T1000 (cell line): Measurements from ENCODE around the gene FOXN1.
A peak's percentile ranks its signal among the peaks of the same experiment; 100 is the strongest.

Experiments used
- DNase-seq: peaks from one replicate; lab custom pipeline; 2025; ENCODE audit warnings: mixed read lengths; lab: John Stamatoyannopoulos, UW

Gene FOXN1

DNA sequence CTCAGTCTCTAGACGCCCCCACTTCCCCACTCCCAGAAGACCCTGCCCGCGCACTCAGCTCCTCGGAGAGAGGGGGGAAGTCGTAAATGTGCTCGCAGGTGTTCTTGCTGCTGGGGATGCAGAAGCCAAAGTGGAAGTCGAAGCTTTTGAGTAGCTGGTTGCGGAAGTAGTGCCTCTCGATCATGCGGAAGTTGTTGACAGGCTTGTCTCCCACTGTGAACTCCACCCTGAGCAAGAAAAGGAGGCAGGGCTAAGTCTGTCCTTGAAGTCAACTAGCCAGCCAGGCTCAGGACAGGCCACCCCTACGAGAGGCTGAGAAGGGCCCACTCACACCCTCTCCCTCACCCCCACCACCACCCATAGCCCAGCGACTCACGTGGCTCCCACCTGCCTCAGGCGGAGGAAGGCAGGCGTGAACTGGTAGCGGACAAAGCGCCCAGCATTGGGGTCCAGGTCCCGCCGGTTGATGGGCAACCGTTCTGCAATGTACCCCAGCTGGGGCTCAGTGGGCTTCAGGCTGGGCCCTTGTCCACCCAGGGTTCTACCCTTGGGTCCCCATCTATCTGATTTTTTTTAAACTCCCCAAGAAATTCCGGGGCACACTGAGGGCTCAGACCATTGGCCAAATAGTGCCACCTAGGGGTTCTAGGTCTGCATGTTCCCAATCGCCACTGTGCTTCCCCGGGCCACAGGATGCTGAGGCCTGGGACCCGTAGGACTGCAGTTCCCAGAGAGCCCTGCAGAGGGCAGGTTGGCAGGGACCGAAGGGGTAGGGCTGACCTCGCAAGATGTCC, 41.7 kb downstream of the FOXN1 start:
- peak; percentile 21 for DNase-seq

DNA sequence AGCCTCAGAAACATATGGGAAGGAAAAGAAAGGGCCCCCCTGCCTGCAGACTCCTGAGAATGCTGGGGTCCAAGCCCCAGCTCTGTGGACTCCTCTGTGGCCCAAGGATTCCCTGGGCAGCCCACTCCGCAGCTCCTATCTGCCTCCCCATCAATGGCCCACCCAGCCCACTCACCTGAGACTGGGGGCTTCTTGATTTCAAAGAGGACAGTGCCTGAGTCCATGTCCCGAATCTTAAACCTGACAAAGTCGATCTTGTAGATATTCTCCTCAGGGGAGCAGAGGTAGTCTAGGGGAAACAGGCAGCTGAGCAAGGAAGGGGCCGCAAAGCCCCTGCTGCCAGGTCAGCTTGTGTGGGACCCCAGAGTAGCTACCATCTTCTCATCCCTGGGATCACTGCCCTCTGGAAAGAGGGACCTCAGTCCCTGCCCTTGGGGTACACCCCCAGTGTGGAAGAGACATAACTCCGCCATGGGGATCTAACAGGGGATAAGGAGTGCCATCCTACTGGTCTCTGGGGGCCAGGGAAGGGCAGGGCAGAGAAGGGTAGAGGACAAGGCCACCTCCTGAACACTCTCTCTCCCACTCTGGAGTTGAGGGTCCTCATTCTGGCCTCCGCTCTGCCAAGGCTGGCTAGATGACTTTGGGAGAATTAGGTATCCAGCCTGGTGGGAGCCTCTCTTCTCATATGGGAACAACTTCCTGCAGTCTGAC, 42.4 kb downstream of the FOXN1 start:
- DNase-seq: no peak

DNA sequence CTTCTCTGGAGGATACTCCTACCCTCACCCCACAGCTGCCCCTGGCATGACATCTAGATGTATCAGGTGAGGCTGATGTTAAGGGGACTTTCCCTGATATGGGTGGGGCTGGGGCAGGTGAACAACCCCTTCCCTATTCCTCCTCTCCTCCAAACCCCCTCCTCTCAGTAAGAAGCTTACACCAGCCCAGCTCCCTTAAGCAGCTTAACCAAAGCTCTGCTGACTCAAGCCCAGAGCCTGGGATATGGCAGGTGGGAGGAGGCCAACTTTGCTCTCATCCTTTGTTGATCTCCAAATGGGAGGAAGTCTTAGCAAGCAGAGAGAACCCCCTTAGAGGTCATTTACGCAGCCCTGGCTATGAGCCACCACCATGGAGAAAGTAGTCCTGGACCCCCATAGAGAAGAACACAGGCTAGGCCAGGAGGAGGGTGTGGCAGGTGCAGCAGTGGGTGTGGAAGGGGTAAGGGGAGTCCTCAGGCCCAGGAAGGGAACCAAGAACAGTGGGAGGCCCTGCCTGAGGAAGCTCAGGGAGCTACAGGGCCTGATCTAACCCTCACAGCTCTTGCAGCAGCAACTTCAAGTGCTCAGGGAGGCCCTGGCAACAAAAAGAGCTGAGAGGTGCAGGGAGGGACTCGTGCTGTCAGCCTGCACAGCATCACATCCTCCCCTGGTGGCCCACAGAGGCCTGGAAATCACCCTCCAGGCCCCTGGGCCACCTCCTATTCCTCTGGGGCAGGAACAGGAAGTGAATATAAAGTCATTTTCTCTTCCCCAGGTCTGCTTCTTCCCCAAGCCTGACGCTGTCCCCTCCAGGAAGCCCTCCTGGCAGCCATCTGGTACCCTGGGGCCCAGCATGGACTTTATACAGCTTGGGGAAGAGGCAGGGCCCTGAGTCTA, 43.3 kb downstream of the FOXN1 start:
- no peak for DNase-seq

DNA sequence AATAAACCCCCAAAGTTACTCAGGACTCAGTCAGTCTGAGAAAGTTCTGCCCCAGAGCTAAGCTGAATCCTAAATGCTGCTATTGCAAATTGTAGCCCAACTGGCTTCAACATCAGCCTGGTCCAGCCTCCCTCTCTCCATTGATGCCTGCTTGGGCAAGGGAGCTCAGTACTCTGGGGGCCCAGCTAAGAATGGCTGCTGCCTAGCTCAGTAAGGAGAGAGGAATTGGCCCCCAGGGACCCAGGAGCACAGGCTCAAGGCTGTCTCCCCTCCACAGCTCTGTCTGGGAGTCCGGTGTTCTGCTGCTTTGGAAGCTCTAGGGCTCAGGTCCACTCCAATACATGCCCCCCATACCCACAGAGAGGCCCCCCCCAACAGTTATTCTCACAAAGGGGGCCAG, 44.7 kb downstream of the FOXN1 start:
- no peak for DNase-seq

DNA sequence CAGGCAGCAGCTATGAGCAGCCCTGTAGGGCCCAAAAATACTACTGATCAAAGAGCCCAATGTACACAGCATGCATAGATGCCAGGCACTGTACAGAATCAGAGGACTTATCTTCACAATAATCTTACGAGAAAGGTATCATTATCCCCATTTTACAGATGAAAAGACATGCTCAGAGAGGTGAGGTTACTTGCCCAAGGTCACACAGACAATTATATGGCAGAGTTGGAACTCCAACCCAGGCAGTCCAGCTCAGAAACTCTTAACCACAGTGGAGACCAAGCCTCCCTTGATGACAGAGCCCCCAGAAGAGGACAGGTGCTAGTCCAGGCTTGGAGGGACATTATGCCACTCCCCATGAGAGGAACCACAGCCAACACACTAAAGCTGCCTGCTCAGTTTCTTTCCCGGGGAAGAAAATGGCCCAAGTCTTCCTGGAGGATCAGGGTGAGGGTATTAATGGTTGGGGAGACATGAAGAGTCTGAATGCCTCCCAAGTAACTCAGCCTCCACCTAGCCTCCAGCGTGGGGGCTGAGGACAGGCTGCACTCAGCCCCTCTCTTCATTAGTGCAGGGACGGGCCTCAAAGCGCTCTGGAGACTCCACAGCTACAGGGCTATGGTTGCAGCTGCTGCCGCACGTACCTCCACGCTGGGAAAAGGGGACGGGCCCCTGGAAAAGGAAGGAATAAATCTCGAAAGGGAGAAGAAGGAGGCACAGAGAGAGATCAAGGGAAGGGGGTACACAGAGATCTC, 45.5 kb downstream of the FOXN1 start:
- DNase-seq: no peak

DNA sequence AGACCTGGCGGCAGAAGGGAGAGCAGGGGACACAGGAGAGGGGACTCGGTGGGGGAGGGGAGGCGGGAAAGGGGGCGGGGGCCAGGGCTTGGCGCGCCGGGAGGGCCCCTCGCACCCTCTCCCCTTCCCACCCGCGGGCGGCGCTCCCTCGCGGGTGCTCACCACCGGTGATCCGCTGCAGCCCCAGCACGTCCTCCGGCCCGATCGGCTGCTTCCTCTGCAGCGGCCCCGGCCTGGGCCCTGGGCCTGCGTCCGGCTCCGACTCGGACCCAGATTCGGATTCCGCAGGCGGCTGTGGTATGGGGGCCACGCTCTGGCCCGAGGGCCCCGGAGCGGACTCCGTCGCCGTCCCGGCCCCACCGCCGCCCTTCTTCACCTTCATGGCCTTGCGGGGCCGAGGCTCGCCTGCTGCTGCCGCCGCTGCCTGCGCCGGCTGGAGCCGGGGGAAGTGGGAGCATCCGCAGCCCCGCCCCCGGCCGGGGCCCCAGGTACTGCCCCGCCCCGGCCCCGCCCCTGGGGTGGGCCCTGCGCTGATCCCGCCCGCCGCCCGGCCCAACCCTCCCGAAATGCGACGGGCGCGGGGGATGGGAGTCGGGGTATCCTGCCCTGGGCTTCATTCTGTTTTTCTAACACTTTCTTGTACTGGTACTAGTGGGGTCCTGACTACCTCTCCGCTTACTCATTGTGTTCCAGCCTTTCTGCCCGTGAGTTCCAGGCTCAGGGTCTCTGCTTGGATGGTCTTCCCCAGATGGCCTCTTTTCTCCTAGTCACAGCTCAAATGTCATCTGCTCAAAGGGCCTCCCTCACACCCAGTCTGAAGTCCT, 46.2 kb downstream of the FOXN1 start, which contains the start of gene UNC119:
Gene UNC119, minus strand, starts transcription at position 449 of the 824 bp plus-strand sequence. Its CDS starts 67 bp downstream, at position 382.
- DNase-seq: peak; percentile 59

DNA sequence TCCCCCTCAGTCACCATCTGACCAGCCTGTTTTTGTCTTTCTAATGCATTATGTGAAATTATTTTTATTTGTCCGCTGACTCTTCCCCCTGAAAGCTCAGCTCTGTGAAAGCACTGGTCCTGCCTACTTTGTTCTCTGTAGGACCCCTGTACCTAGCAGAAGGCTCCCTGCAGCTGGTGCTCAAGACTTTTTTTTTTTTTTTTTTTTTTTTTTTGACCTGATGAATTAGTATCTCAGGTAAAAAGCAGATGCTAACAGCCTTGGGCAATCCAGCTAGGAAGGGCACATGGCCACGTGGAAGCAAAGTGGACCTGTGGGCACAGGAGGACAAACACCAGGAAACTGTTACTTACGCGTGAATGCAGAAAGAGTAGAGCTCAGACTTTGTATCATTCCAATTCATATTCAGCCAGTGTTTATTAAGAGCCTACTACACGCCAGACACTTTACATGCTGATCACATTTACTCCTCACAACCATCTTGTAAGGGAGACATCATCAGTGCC, 46.9 kb downstream of the FOXN1 start:
- DNase-seq: no peak

DNA sequence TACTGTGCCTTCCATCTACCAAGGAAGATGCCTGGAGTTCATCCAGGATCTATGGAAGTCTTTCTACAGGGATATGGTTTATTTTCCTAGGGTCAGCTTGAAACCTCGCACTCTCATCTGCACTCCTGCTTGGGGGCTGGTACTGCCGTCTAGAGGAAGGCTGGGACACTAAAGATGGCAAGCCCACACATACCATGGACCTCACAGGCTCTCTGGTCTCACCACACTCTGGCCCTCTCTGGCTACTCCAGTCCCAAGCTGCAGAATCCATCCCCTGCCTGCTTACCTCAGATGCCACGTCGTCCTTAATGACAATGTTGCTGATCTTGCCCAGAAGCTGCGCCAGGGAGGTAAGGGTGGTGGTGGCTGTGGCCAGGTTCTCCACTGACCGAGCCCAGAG, 48.4 kb downstream of the FOXN1 start:
- no peak for DNase-seq

DNA sequence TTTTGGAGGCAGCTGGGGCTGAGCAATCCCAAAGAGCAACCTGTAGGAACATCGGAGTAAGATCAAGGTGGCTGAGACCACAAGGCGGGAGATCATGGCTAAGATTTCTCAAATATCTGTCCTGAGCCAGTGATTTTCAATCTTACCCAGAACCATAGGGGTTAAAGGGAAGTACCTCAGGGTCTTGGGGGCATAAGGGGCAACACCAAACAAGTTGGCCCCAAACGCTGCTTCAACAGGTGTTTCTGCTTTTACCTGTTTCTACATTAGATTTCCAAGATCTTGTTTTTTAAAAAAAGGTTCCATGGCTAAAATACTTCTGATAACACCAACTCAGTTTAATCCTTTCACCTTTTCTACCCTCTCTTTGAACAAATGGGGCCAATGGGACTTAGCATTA, 48.9 kb downstream of the FOXN1 start:
- no peak for DNase-seq

DNA sequence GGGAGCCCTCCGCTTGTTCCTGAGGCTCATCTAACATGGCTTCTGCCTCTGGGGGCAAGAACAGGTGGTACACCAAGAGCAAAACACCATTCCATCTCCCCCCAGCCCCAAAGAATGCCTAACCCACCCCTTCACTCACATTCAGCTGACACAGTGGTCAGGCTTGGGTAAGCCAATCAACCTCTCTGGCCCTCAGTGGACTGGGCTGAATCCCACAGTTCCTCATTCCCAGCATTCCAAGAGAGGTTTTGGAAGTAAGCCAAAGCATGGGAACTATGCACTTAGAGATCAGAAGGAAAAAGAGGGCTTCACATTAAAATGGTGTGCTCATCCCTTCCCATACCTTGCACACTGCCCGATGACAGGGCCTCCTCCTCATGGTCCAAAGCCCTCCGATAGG, 57.3 kb downstream of the FOXN1 start:
- no peak for DNase-seq

DNA sequence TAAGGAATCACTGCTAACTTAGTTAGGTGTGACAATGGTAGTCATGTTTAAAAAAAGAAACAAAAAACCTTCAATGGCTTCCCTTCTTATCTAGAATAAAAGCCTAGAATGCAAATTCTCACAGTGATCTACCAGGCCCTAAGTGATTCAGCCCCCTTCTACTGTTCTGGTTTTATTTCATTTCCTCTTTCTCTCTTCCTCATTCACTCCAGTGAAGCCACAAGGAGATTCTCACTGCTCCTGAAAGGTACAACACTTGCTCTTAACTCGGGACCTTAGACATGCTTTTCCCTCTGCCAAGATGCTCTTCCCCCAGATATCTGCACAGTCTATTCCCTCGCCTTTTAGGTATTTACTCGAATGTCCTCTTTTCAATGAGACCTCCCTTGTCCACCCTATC, 61.5 kb downstream of the FOXN1 start:
- DNase-seq: no peak

DNA sequence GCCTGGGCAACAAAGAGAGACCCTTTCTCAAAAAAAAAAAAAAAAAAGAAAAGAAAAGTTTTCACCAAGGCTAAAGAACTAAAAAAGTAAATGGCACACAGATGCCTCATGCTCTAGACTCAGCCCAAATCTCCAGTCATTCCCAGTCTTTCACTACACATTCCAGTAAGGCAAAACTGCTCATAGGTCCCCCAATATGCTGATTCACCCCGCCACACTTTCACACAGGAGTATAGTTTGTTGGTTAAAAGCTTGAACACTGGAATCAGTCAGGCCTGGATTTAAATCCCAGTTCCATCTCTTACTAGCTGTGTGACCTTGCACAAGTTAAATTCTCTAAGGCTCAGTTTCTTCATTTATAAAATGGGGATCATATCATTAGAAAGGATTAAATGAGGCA, 63.3 kb downstream of the FOXN1 start:
- DNase-seq: no peak

DNA sequence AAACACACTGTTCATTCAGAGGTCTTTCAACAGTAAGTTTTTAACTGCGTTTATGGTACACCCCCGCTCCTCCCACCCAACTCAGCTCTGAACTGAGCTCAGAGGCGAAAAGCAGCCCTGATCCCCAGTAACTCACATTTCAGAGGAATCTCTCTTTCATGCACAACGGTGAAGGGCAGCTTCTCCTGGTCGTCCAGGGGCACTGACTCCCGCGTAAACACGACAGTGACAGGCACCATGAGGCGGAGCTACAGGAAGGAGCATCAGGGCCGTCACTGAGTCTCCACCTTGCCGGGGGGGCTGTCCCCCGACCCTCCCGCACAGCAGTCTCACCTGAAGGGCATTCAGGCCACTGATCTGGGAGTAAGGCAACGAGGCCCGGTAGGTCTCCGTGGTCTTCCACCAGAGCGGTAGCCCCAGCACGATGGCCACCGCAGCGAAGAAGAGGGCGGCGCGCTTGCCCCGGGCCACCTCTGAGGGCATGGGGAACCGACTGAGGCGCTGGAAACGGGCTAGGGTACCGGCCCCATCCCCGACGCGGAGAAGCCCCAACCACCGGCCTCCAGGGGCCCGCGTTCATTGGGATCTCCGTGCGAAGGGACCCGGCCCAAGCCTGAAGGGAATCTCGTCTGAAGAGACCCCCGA, 64.7 kb downstream of the FOXN1 start:
- no peak for DNase-seq

DNA sequence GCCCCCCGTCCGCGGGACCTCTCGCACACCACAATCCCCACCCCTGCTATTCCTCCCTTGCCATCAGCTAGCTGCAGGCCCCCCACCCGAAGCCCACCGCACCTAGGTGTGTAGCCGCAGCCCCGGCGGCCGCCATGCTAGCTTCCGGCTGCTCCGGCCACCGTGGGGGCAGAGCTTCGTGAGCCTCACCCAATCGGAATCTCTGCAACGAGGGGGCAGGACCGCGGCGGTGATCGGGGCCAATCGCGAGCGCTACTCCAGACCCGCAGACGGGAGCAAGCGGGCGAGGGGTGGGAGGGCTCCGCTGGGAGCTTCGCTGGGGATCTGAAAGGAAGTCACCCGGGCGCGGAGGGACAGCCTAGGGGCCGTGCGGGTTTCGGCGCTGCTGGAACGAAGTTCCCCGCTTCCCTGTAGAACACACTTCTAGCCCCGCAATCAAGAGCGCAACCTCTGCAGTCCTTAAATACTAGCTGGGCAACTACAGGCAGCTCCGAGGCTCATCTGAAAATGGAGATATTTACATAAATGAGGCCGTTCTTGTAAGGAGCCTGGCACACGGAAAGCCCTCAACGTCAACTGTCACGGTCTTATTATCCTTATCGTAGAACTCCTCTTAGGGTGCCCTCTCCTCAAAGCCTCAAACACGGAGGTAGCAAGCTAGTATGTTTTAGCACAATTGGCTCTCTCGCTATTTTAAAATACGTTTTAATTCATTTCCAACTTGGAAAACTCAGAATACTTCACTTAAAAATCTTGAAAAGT, 65.4 kb downstream of the FOXN1 start, which contains the start of gene PIGS:
Gene PIGS, minus strand, starts transcription at position 164 of the 762 bp plus-strand sequence. Its CDS starts 28 bp downstream, at position 136.
- peak; percentile 90 for DNase-seq

DNA sequence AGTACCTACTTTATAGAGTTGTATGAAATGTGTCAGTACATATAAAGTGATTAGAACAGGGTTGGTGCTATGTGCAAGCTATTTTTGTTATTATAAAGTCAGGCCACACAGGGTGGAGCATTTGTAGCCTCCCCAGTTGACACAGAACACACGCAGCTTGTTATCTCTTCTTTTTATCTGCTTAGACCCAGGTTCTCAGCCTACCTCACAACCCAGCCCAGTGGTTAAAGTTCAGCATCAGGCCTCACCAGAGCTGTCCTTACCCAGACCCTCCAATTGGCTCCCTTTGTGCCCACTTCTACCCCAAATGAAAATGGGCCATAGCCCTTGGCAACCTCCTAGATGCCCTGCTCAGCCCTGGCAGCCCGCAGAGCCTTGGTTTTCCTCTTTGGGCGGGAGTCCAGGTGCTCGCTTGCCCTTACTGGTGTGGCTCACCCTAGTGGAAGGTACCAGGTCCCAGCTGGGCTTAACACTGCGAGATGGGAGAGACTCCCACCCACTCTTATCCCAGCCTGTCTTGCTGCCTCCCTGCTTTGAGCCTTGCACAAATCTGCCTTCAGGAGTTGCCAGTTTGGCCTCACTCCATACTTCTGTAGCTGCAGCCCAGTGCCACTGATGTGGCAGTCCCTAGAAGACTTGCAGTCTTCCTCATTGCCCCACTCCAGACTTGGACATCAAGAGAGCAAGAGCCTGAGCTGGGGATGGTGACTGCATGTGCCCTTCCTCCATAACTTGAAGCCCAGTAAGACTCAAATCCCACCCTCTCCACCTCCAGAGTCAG, 66.3 kb downstream of the FOXN1 start:
- no peak for DNase-seq

DNA sequence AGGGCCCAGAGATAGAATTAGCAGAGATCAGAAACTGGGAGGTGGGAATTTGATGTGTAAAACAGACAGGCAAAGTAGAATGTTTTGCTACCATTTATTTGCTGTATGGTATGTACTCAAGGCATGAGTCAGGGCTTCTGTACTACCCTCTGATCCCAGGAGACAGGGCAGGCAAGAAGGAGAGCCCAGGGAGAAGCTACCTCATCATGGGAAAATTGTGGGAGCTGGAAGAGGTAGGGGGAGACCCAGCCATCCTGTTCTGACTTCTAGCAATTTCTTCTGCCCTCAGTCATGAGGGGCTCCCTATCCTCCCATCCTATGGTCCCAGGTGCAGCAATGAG, 66.9 kb downstream of the FOXN1 start:
- no peak for DNase-seq

DNA sequence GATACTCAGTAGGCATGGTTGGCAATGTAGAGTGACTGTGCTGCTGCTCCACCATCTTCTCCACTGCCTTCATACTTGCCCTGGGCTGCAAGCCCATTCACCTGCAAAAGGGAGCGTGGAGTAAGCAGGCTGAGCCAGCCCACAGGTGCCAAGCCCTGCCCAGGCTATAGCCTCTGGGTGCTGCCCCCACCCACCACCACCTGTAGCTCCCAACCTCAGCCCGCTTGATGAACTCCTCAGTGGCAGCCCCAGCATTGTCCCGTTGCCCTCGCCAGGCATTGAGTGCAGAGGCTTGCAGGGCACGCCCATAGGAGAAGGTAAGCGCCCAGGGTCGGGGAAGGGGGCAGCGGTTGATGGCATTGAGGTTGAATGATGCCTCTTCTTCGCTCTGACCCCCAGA, 67.4 kb downstream of the FOXN1 start:
- DNase-seq: no peak

DNA sequence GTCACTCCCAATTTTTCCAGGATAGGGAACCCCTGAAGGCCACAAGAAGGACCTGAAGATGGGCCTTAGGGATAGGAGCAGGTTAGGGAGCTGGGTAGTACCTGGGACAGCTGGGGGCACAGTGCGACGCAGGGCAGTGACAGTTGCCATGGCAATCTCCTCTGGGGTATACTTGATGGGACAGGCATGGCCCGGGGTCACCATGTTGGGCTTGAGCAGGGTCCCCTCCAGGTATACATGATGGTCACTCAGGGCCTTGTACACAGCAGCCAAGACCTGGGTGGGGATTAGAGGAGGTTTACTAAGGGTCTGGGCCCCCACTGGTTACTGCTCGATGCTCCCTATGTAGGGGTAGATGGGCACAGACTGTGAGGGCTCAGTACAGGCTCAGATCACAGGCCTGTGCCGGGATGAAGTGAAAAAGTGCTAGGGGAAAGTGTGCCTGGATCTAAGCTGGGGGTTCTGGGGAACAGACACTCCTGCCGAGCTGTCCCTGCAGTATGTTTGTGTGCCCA, 67.9 kb downstream of the FOXN1 start:
- DNase-seq: no peak
